MM.1S (cell line): ENCODE data around the gene C15orf39.
"Not testable (repeated sequence)": the region's sequence is repeated elsewhere in the genome, so short reads cannot be mapped to it uniquely, and the experiment has no call there.

Experiments
- EZH2 ChIP-seq: fragments of 300-600 bp; sonication (generic); optimal IDR thresholded peaks from 2 replicates; pipeline ENCODE3; 2017; ENCODE audit warnings: low read depth, mild to moderate bottlenecking, antibody characterized with exemption, low read length, mixed read lengths
- EZH2phosphoT487 ChIP-seq: fragments of 300-600 bp; sonication (generic); IDR thresholded peaks from 2 replicates; pipeline ENCODE4 v1.6.1; 2018; ENCODE audit warnings: antibody characterized with exemption, low read length
- TF ChIP-seq, protein P1 (sequence below): fragments of 300-600 bp; sonication (generic); IDR thresholded peaks from 2 replicates; pipeline ENCODE4 v1.5.1; 2016; ENCODE audit warnings: antibody characterized with exemption, low read length, mixed read lengths

DNA sequence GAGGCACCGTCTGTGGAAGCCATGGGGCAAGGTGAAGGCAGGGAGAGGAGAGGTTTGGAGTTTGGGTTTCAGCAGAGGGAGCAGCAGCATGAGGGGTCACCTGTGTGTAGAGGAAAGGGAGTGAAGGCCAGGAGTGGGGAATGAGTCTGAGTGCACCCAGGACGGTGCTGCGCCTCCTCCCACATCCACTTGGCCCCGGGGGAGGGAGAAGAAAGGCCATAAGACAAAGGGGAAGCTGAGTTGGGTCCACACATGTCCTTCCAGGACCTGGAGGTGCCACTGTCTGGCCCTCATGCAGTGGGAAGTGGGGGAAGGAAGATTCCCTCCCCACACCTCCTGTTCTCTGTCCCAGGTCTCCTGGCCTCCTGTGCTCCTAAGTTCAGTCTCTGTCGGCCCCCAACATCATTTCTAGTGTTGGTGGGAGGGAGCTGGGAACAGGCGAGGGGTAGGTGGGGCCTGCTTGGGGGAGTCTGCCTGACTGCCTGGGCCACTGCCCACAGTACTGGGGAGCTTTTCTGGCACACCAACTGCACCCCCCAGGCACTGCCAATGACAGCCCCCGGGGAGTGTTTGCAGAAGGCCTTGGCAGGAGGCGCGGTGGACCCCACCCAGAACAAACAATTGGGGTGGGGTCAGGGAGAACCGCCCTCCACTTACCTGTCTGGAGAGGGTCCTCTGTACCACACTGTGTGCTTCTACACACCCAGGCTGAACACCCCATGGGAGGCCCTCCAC, 23.6 kb downstream of the C15orf39 start:
- TF ChIP-seq, protein P1, sequence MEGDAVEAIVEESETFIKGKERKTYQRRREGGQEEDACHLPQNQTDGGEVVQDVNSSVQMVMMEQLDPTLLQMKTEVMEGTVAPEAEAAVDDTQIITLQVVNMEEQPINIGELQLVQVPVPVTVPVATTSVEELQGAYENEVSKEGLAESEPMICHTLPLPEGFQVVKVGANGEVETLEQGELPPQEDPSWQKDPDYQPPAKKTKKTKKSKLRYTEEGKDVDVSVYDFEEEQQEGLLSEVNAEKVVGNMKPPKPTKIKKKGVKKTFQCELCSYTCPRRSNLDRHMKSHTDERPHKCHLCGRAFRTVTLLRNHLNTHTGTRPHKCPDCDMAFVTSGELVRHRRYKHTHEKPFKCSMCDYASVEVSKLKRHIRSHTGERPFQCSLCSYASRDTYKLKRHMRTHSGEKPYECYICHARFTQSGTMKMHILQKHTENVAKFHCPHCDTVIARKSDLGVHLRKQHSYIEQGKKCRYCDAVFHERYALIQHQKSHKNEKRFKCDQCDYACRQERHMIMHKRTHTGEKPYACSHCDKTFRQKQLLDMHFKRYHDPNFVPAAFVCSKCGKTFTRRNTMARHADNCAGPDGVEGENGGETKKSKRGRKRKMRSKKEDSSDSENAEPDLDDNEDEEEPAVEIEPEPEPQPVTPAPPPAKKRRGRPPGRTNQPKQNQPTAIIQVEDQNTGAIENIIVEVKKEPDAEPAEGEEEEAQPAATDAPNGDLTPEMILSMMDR: not testable (repeated sequence)
- not testable (repeated sequence) for TF ChIP-seq EZH2, EZH2phosphoT487
